ENCODE results near the gene ZNF354C. TPM values are rescaled to one million over a fixed set of nuclear protein-coding genes. Genes with fewer than 3 reads are reported as not detected.

The ZNF354C gene
- total and polyA plus RNA-seq, 2 of the 13 experiments (the other 11 are each of a cell fraction or from before 2014, with no cell fraction given): 0.02 TPM; not detected in 1

DNA sequence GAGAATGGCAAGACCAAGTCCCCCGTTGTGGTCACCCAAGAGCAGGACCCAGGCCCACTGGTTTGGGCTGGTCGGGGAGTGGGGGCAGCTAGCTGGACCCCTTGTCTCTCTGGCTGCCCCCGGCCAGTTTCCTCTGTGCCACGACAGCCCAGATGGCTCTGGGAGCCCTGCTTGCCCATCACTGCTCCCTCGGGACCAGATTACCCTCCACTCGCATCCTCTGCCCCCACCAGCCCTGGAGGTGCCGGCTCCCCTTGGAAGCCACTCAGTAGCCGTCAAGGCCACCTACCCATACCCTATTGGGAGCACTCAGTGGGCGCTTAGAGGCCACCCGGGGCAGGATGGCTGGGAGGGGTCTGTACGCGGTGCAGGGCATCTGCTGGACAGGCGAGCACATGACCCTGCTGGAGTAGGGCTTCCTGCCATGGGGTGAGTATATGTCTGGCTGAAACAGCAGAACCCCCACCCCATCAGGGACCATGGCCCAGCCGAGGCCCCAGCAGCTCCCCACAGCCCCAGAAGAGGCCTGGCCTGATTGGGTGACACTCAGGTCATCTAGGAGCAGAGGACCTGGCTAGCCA, 70.0 kb downstream of the ZNF354C start (continued):
- no peak for TF ChIP-seq ATF5 (CRISPR knock-in tag; IDR thresholded peaks at IDR 0.05; ENCODE audit: low read depth)

DNA sequence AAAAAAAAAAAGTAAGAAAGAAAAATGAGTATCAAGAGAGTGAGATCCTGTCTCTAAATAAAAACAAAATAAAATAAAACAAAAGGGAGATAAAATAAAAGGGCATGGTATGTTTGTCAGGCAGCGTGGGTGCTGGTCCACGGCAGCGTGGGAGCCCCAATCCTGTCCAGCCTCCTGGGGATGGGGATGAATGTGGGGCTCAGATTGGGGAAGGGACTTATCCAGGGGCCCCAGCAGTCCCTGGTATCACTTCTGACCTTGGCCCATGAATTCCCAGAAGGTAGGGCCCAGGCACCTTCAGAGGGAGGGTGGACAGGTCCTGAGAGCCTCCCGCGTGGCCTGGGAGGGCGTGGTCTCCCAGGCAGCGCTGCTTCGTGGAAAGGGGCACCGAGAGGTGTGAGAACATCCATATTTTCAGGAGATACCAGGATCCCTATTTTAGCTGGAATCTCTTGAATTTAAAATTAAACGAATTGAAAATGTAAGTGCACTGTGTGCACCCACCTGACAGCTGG, 71.2 kb downstream of the ZNF354C start:
- Histone ChIP-seq H2AFZ (ENCODE audit: low read length) (no peak overlapping the region), H3K9me3 (ENCODE audit: low read length) (no peaks in the 10 kb centered on the region), H3K27me3 (ENCODE audit: control insufficient read depth in 1 of 2, insufficient read depth in 2 of 2, low read length in 2 of 2) (no peaks in the 10 kb centered on the region; a peak in 1 of 5 replicates), H3K27ac (ENCODE audit: extremely low read length, insufficient read depth, low read length) (no peak overlapping the region), H3K4me2 (ENCODE audit: low read depth, low read length) (no peak overlapping the region), H3K4me3 (replicated peaks in 1 of 3; ENCODE audit: insufficient read depth in 1 of 3, low read depth in 2 of 3, low read length in 3 of 3) (no peak overlapping the region), H3K36me3 (replicated peaks in 1 of 2; ENCODE audit: control insufficient read depth in 1 of 2, insufficient read depth in 2 of 2, low read length in 2 of 2) (no peaks in the 10 kb centered on the region), H3K79me2 (ENCODE audit: insufficient read depth, low read length) (no peaks in the 10 kb centered on the region), H3K4me1 (ENCODE audit: insufficient read depth, low read length) (no peaks in the 10 kb centered on the region), H3K9ac (ENCODE audit: insufficient read depth, low read depth, low read length) (no peak overlapping the region), H4K20me1 (ENCODE audit: insufficient read depth, low read length) (no peaks in the 10 kb centered on the region)
- in situ Hi-C loops (cut with HindIII; ENCODE audit: extremely low pct_ligation_motif_present, low pct_unique_long_range_greater_than_20kb): no loop called here
- WGBS (ENCODE audit: low lambda C conversion rate): 14% methylated on average over 5 of the region's 10 CpGs
- ATAC-seq: no peak
- BruUV-seq (replicated peaks): no TSS peak
- TF ChIP-seq ZFP1 (CRISPR knock-in tag; IDR thresholded peaks at IDR 0.05) (no peak), ZSCAN25 (CRISPR knock-in tag; IDR thresholded peaks at IDR 0.05) (no peak), XBP1 (CRISPR knock-in tag; IDR thresholded peaks at IDR 0.05) (no peak), ZNF275 (CRISPR knock-in tag; IDR thresholded peaks at IDR 0.05; ENCODE audit: borderline replicate concordance) (no peak), MTF1 (CRISPR knock-in tag; IDR thresholded peaks at IDR 0.05) (no peak), YEATS2 (CRISPR knock-in tag; IDR thresholded peaks at IDR 0.05; ENCODE audit: borderline replicate concordance) (no peak), SOX13 (IDR thresholded peaks at IDR 0.05) (no peak), SOX13 (CRISPR knock-in tag; conservative IDR thresholded peaks at IDR 0.05 in 1 of 2, IDR thresholded peaks at IDR 0.05 in 1 of 2) (no peak)
- TF ChIP-seq, protein P1, sequence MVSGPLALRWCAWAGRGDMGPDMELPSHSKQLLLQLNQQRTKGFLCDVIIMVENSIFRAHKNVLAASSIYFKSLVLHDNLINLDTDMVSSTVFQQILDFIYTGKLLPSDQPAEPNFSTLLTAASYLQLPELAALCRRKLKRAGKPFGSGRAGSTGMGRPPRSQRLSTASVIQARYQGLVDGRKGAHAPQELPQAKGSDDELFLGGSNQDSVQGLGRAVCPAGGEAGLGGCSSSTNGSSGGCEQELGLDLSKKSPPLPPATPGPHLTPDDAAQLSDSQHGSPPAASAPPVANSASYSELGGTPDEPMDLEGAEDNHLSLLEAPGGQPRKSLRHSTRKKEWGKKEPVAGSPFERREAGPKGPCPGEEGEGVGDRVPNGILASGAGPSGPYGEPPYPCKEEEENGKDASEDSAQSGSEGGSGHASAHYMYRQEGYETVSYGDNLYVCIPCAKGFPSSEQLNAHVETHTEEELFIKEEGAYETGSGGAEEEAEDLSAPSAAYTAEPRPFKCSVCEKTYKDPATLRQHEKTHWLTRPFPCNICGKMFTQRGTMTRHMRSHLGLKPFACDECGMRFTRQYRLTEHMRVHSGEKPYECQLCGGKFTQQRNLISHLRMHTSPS (CRISPR knock-in tag; IDR thresholded peaks at IDR 0.05; ENCODE audit: low read depth): no peak
- intact Hi-C loops (cut with micrococcal nuclease; ENCODE audit: unreplicated experiment): no loop called here
- FAIRE-seq: no peak
- POLR2A ChIA-PET: no interaction called here
- DNase-seq (ENCODE audit: low spot score): no peak
- CTCF ChIA-PET (ENCODE audit: low intra/inter-chr PET ratio, low total read pairs): no interaction called here

All from HepG2 (cell line).